ENCODE measurements around the gene ULBP3.
"Not testable (repeated sequence)": the region's sequence is repeated elsewhere in the genome, so short reads cannot be mapped to it uniquely, and the experiment has no call there.

The ULBP3 gene

DNA sequence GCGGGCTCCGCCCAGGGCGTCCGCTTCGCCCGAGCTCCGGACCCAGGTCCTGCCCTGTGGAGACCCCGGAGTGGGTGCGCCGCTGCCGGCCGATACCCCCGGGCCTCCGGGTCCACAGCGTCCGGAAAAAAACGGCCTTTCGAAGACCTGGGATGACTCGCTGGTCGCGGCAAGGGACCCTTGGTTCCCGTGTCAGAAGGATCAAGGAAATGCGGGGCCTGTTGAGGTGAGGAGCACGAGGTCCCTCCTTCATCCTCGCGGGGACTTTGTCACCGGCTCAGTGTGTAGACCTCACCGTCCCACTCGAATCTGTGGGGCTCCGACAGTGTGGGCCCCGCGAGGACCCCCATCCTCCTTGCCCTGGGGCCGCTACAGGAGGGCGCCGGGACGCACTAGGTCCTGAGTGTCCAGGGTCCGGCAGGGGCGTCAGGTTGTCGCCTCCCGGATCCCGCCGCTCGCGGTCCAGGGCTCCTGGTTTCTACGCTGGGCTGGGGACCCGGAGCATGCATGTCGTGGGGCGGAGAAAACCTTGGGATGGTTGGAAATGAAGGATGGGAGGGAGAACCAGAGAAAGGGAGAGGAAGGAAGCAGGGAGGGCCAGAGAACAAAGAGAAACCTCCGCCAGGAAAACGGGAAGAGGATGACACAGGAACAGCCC lies 54.2 kb downstream of the ULBP3 start:
- not testable (repeated sequence) for DNase-seq

- not testable (repeated sequence) for DNase-seq
These were observed 54.9 kb downstream of the ULBP3 start for GRCh38 chr6:150013785-150014622.

DNA sequence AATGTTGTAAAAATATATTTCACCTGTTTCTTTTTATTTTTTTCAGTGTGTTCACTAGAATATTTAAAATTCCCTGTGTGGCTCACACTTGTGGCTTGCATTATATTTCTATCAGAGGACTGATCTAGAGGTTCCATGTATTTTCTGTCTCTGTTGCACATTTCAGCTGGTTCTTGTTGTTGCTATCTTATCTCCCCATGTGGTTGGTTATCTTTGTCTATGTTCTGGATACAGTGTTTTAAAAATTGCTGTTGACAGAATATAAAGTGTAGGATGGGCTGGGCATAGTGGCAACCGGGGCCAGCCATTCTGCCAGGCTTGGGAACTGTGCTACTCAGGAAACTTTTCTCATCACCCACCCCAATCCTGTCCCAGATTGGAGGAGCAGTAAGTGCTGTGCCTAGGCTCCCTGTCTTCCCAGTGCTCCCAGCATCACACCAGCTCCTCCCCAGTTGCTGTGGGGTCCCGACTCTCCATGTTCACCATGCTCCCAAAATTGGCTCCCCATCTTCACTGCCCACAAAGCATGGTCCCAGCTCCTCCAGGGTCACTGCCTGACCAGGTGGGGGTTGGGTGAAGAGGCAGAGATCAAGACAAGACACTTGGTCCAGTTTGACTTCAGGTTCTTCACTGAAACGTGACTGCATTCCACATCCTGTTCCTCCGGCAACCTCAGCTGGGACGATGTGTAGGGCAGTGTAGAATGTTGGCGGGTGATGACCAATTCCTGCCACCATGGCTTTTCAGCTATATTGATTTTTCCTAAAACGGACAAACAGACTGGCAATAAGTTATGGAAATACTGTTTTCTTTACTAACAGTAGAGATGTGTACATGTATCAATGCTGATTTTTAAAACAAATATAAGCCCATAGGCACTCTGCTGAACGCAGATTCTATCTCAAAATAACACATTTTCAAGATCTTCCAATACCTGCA lies 55.8 kb downstream of the ULBP3 start:
- DNase-seq: not testable (repeated sequence)

Measured in MV-4-11 (cell line).